HEK293 (cell line): Measurements from ENCODE around the gene MVD.

Experiments
- ATF2 ChIP-seq: fragments of 450-650 bp; formaldehyde crosslinking; IDR thresholded peaks from 2 replicates; pipeline ENCODE4 v1.5.1; 2016; ENCODE audit warnings: missing biosample characterization, missing genetic modification characterization, low read depth
- CTCF ChIP-seq: fragments of 450-650 bp; formaldehyde crosslinking; IDR thresholded peaks from 2 replicates; pipeline ENCODE4 v1.5.1; 2016; ENCODE audit warnings: missing biosample characterization, missing genetic modification characterization
- KLF1 ChIP-seq: fragments of 450-650 bp; formaldehyde crosslinking; IDR thresholded peaks from 2 replicates; pipeline ENCODE4 v1.5.1; 2016; ENCODE audit warnings: missing biosample characterization, missing genetic modification characterization
- SP2 ChIP-seq: fragments of 450-650 bp; formaldehyde crosslinking; IDR thresholded peaks from 2 replicates; pipeline ENCODE4 v1.5.1; 2016; ENCODE audit warnings: missing biosample characterization, missing genetic modification characterization
- TCF7L2 ChIP-seq: IDR thresholded peaks from 2 replicates; pipeline ENCODE4 v1.6.1; 2011; ENCODE audit warnings: low read depth, mild to moderate bottlenecking, inconsistent platforms, low read length, moderate library complexity, borderline replicate concordance
- YY1 ChIP-seq: fragments of 450-650 bp; formaldehyde crosslinking; IDR thresholded peaks from 2 replicates; pipeline ENCODE4 v1.5.1; 2018; ENCODE audit warnings: missing biosample characterization, missing genetic modification characterization
- ZBTB1 ChIP-seq: fragments of 450-650 bp; formaldehyde crosslinking; IDR thresholded peaks from 2 replicates; pipeline ENCODE4 v1.5.1; 2016; ENCODE audit warnings: missing biosample characterization, missing genetic modification characterization
- ZNF155 ChIP-seq: fragments of 450-650 bp; formaldehyde crosslinking; IDR thresholded peaks from 2 replicates; pipeline ENCODE4 v1.5.1; 2016; ENCODE audit warnings: missing biosample characterization, missing genetic modification characterization
- ZNF16 ChIP-seq: fragments of 450-650 bp; formaldehyde crosslinking; IDR thresholded peaks from 2 replicates; pipeline ENCODE4 v1.5.1; 2016; ENCODE audit warnings: low read depth, missing biosample characterization, missing genetic modification characterization
- ZNF174 ChIP-seq: fragments of 450-650 bp; formaldehyde crosslinking; IDR thresholded peaks from 2 replicates; pipeline ENCODE4 v1.5.0; 2017; ENCODE audit warnings: missing biosample characterization, mild to moderate bottlenecking, missing genetic modification characterization
- ZNF274 ChIP-seq, 2 experiments: fragments of 200-500 bp in 1 of 2; fragments of 450-650 bp in 1 of 2; sonication (Bioruptor generic) in 1 of 2; formaldehyde crosslinking in 1 of 2; IDR thresholded peaks; 2 replicates each; pipeline versions ENCODE4 v1.5.1 to v1.6.1; 2014 to 2016; ENCODE audit warnings: borderline replicate concordance in 1 of 2, inconsistent platforms in 1 of 2, low read length in 1 of 2, missing biosample characterization in 1 of 2, missing genetic modification characterization in 1 of 2
- ZNF280C ChIP-seq: fragments of 450-650 bp; formaldehyde crosslinking; IDR thresholded peaks from 2 replicates; pipeline ENCODE4 v1.5.1; 2016; ENCODE audit warnings: missing biosample characterization, missing genetic modification characterization
- ZNF529 ChIP-seq: fragments of 450-650 bp; formaldehyde crosslinking; IDR thresholded peaks from 2 replicates; pipeline ENCODE4 v1.5.1; 2017; ENCODE audit warnings: missing genetic modification characterization, missing biosample characterization; ENCODE audit not compliant: insufficient replicate concordance
- ZNF785 ChIP-seq: fragments of 450-650 bp; formaldehyde crosslinking; IDR thresholded peaks from 2 replicates; pipeline ENCODE4 v1.5.1; 2016; ENCODE audit warnings: missing biosample characterization, missing genetic modification characterization

- TF ChIP-seq CTCF (tag by site-specific recombination) (no peak), ZNF16 (no peak), ZNF785 (no peak), ZBTB1 (tag by site-specific recombination) (no peak), ZNF529 (tag by site-specific recombination) (no peak), TCF7L2 (no peak), ZNF280C (tag by site-specific recombination) (no peak), SP2 (tag by site-specific recombination) (no peak), KLF1 (tag by site-specific recombination) (no peak), YY1 (no peak), ZNF174 (tag by site-specific recombination) (no peak), ZNF274 (IDR thresholded peaks at IDR 0.05; ENCODE audit: low read length) (no peak), ZNF274 (tag by site-specific recombination; IDR thresholded peaks at IDR 0.05; ENCODE audit: borderline replicate concordance) (no peak), ATF2 (no peak), ZNF155 (tag by site-specific recombination) (no peak)
Measured at GRCh38 chr16:88618956-88619667, 43.8 kb downstream of the MVD start.
